HEK293 (cell line): ENCODE data around the gene MRPS11.

Experiments used
- CTCF ChIP-seq: fragments of 450-650 bp; formaldehyde crosslinking; IDR thresholded peaks from 2 replicates; pipeline ENCODE4 v1.5.1; 2016; ENCODE audit warnings: missing biosample characterization, missing genetic modification characterization
- ZBTB21 ChIP-seq: fragments of 450-650 bp; formaldehyde crosslinking; IDR thresholded peaks from 2 replicates; pipeline ENCODE4 v1.5.1; 2017; ENCODE audit warnings: missing biosample characterization, missing genetic modification characterization
- ZBTB8A ChIP-seq: fragments of 450-650 bp; formaldehyde crosslinking; IDR thresholded peaks from 2 replicates; pipeline ENCODE4 v1.5.1; 2016; ENCODE audit warnings: missing biosample characterization, missing genetic modification characterization
- ZNF239 ChIP-seq: fragments of 450-650 bp; formaldehyde crosslinking; IDR thresholded peaks from 2 replicates; pipeline ENCODE4 v1.5.1; 2016; ENCODE audit warnings: missing biosample characterization, missing genetic modification characterization
- ZNF24 ChIP-seq: fragments of 450-650 bp; formaldehyde crosslinking; IDR thresholded peaks from 2 replicates; pipeline ENCODE4 v1.5.1; 2016; ENCODE audit warnings: missing biosample characterization, missing genetic modification characterization
- ZNF416 ChIP-seq: fragments of 450-650 bp; formaldehyde crosslinking; IDR thresholded peaks from 2 replicates; pipeline ENCODE4 v1.5.1; 2016; ENCODE audit warnings: missing biosample characterization, missing genetic modification characterization
- ZNF76 ChIP-seq: fragments of 450-650 bp; formaldehyde crosslinking; IDR thresholded peaks from 2 replicates; pipeline ENCODE4; 2016; ENCODE audit warnings: low read depth, missing biosample characterization, missing genetic modification characterization, borderline replicate concordance
- ZNF830 ChIP-seq: fragments of 450-650 bp; IDR thresholded peaks from 2 replicates; pipeline ENCODE4 v1.5.0; 2018; ENCODE audit warnings: missing biosample characterization, missing genetic modification characterization, low read depth, mild to moderate bottlenecking, moderate library complexity

- TF ChIP-seq CTCF (tag by site-specific recombination) (no peak), ZNF239 (tag by site-specific recombination) (no peak), ZNF416 (tag by site-specific recombination) (no peak), ZNF830 (tag by site-specific recombination) (no peak), ZBTB21 (tag by site-specific recombination) (no peak), ZBTB8A (no peak), ZNF76 (tag by site-specific recombination) (no peak), ZNF24 (no peak)
Observed at GRCh38 chr15:88472225-88472624, 4.7 kb downstream of the MRPS11 start.
